Stimulated activated CD8-positive, alpha-beta memory T cell treated with anti-CD3 and anti-CD28 coated beads, Interleukin-2, amount 100 ng/mL, for 48 hours (primary cell): ENCODE data around the gene R3HCC1L.

ENCODE experiments used
- DNase-seq, 2 donors: peaks; one replicate each; pipeline ENCODE4 v3.0.0-alpha.2; 2020; ENCODE audit warnings: low read depth in 2 of 2

The R3HCC1L gene

GRCh38 chr10:98231417-98231816 is 97.0 kb downstream of the R3HCC1L start:
- DNase-seq, result no peak

- no peak for DNase-seq
These were observed 101.4 kb downstream of the R3HCC1L start for GRCh38 chr10:98235846-98236245.

GRCh38 chr10:98236862-98237261 is 102.4 kb downstream of the R3HCC1L start:
- no peak for DNase-seq

- DNase-seq, result no peak
These were observed 103.9 kb downstream of the R3HCC1L start for GRCh38 chr10:98238391-98238790.

GRCh38 chr10:98240524-98240923 is 106.1 kb downstream of the R3HCC1L start:
- DNase-seq, result no peak

GRCh38 chr10:98242823-98243222 is 108.4 kb downstream of the R3HCC1L start:
- no peak for DNase-seq

- no peak for DNase-seq
These were observed 109.7 kb downstream of the R3HCC1L start for GRCh38 chr10:98244141-98244540.

- no peak for DNase-seq
These were observed 110.1 kb downstream of the R3HCC1L start for GRCh38 chr10:98244586-98244985.

- no peak for DNase-seq
These were observed 112.7 kb downstream of the R3HCC1L start for GRCh38 chr10:98246911-98247805.

- no peak for DNase-seq
These were observed 113.6 kb downstream of the R3HCC1L start for GRCh38 chr10:98248018-98248417.

GRCh38 chr10:98249134-98249533 is 114.7 kb downstream of the R3HCC1L start:
- DNase-seq, result no peak

GRCh38 chr10:98251399-98251798 is 116.9 kb downstream of the R3HCC1L start:
- DNase-seq, result no peak

- DNase-seq, result no peak
These were observed 118.0 kb downstream of the R3HCC1L start for GRCh38 chr10:98252464-98252863.

GRCh38 chr10:98253499-98253898 is 119.0 kb downstream of the R3HCC1L start:
- no peak for DNase-seq

GRCh38 chr10:98254234-98254974 is 119.9 kb downstream of the R3HCC1L start:
- no peak for DNase-seq

GRCh38 chr10:98255146-98255877 is 120.9 kb downstream of the R3HCC1L start:
- no peak for DNase-seq

GRCh38 chr10:98256692-98257091 is 122.2 kb downstream of the R3HCC1L start:
- no peak for DNase-seq

- no peak for DNase-seq
These were observed 122.7 kb downstream of the R3HCC1L start for GRCh38 chr10:98257198-98257597.

GRCh38 chr10:98257961-98258360 is 123.5 kb downstream of the R3HCC1L start:
- DNase-seq, result no peak

GRCh38 chr10:98258683-98259454 is 124.4 kb downstream of the R3HCC1L start:
- no peak for DNase-seq

- no peak for DNase-seq
These were observed 125.3 kb downstream of the R3HCC1L start for GRCh38 chr10:98259606-98260315.
